ENCODE measurements around the gene TLNRD1.

Gene TLNRD1

GRCh38 chr15:80967991-80968510, 32.7 kb upstream of the TLNRD1 start:
- Histone ChIP-seq H2AFZ (ENCODE audit: low read length) (no peak overlapping the region), H3K9me2 (replicated peaks; ENCODE audit: insufficient read depth, low read length) (no peaks in the 10 kb centered on the region), H3K79me2 (ENCODE audit: low read length) (no peaks in the 10 kb centered on the region), H3K4me1 (ENCODE audit: low read length) (no peaks in the 10 kb centered on the region), H3K27me3 (replicated peaks; ENCODE audit: insufficient read depth, low read length) (no peaks in the 10 kb centered on the region), H3K36me3 (replicated peaks; ENCODE audit: insufficient read depth, low read length) (no peaks in the 10 kb centered on the region), H3K4me2 (ENCODE audit: low read depth, low read length) (no peak overlapping the region), H3K9me3 (replicated peaks; ENCODE audit: insufficient read depth, low read length) (no peaks in the 10 kb centered on the region), H4K20me1 (ENCODE audit: insufficient read depth, low read length) (no peaks in the 10 kb centered on the region), H3F3A (ENCODE audit: insufficient read depth, low read length) (no peaks in the 10 kb centered on the region; the same call in 1 of the 2 replicates), H3K27ac (ENCODE audit: low read length) (no peak overlapping the region), H3K4me3 (ENCODE audit: low read length) (no peak overlapping the region), H3K9ac (ENCODE audit: low read length) (no peak overlapping the region)
- no peak for TF ChIP-seq CTCF (IDR thresholded peaks at IDR 0.05; ENCODE audit: low read length)
- no peak for TF ChIP-seq EZH2 (optimal IDR thresholded peaks at IDR 0.05; ENCODE audit: low read depth, low read length)
- TF ChIP-seq EZH2phosphoT487 (IDR thresholded peaks at IDR 0.05; ENCODE audit: low read length) = no peak
- no peak for DNase-seq

- peaks cover 6% of the 10 kb centered on the region; the same call in 1 of the 2 replicates for H3K79me2 ChIP-seq (ENCODE audit: low read length)
- TF ChIP-seq EZH2 (optimal IDR thresholded peaks at IDR 0.05; ENCODE audit: low read depth, low read length) (no peak), CTCF (IDR thresholded peaks at IDR 0.05; ENCODE audit: low read length) (no peak), EZH2phosphoT487 (IDR thresholded peaks at IDR 0.05; ENCODE audit: low read length) (no peak)
- H3K9me2 ChIP-seq (replicated peaks; ENCODE audit: insufficient read depth, low read length) = no peaks in the 10 kb centered on the region
- no peaks in the 10 kb centered on the region for H3K36me3 ChIP-seq (replicated peaks; ENCODE audit: insufficient read depth, low read length)
- H3K27me3 ChIP-seq (replicated peaks; ENCODE audit: insufficient read depth, low read length) = no peaks in the 10 kb centered on the region
- no peak overlapping the region for H3K4me2 ChIP-seq (ENCODE audit: low read depth, low read length)
- H4K20me1 ChIP-seq (ENCODE audit: insufficient read depth, low read length) = peaks cover under 1% of the 10 kb centered on the region; the same call in 1 of the 2 replicates
- no peak for DNase-seq
- H3F3A ChIP-seq (ENCODE audit: insufficient read depth, low read length) = no peaks in the 10 kb centered on the region; the same call in 1 of the 2 replicates
- H3K9me3 ChIP-seq (replicated peaks; ENCODE audit: insufficient read depth, low read length) = no peaks in the 10 kb centered on the region
- H3K4me3 ChIP-seq (ENCODE audit: low read length) = no peak overlapping the region
- no peak overlapping the region for H2AFZ ChIP-seq (ENCODE audit: low read length)
- no peak overlapping the region for H3K27ac ChIP-seq (ENCODE audit: low read length)
- no peaks in the 10 kb centered on the region for H3K4me1 ChIP-seq (ENCODE audit: low read length)
- no peak overlapping the region for H3K9ac ChIP-seq (ENCODE audit: low read length)
Observed at GRCh38 chr15:80969316-80969715, 31.4 kb upstream of the TLNRD1 start.

- no peak overlapping the region for H3K4me3 ChIP-seq (ENCODE audit: low read length)
- H3K4me2 ChIP-seq (ENCODE audit: low read depth, low read length) = no peak overlapping the region
- peaks cover 8% of the 10 kb centered on the region; the same call in 1 of the 2 replicates for H3K79me2 ChIP-seq (ENCODE audit: low read length)
- no peak overlapping the region for H2AFZ ChIP-seq (ENCODE audit: low read length)
- no peak overlapping the region for H3K27ac ChIP-seq (ENCODE audit: low read length)
- H3K27me3 ChIP-seq (replicated peaks; ENCODE audit: insufficient read depth, low read length) = no peaks in the 10 kb centered on the region
- H3K9ac ChIP-seq (ENCODE audit: low read length) = no peak overlapping the region
- TF ChIP-seq EZH2 (optimal IDR thresholded peaks at IDR 0.05; ENCODE audit: low read depth, low read length) = no peak
- TF ChIP-seq CTCF (IDR thresholded peaks at IDR 0.05; ENCODE audit: low read length) = peak; percentile 83
- TF ChIP-seq EZH2phosphoT487 (IDR thresholded peaks at IDR 0.05; ENCODE audit: low read length) = no peak
- DNase-seq = peak; percentile 54
- H3K9me2 ChIP-seq (replicated peaks; ENCODE audit: insufficient read depth, low read length) = no peaks in the 10 kb centered on the region
- H3K9me3 ChIP-seq (replicated peaks; ENCODE audit: insufficient read depth, low read length) = no peaks in the 10 kb centered on the region
- H4K20me1 ChIP-seq (ENCODE audit: insufficient read depth, low read length) = peaks cover 3% of the 10 kb centered on the region; the same call in 1 of the 2 replicates
- no peaks in the 10 kb centered on the region; the same call in 1 of the 2 replicates for H3F3A ChIP-seq (ENCODE audit: insufficient read depth, low read length)
- no peaks in the 10 kb centered on the region for H3K36me3 ChIP-seq (replicated peaks; ENCODE audit: insufficient read depth, low read length)
- no peaks in the 10 kb centered on the region for H3K4me1 ChIP-seq (ENCODE audit: low read length)
Observed at GRCh38 chr15:80970018-80970657, 30.6 kb upstream of the TLNRD1 start.
